ENCODE data around the gene CHRM4.
"Not testable (repeated sequence)": the region's sequence is repeated elsewhere in the genome, so short reads cannot be mapped to it uniquely, and the experiment has no call there.

CHRM4 gene

GRCh38 chr11:46381819-46382645 is 9.5 kb downstream of the CHRM4 start:
- no peak for DNase-seq (ENCODE audit: low read depth, low spot score)
- peak overlapping the region; percentile 73 for H3K4me3 ChIP-seq (ENCODE audit: low read length)
- H3K4me1 ChIP-seq (ENCODE audit: control insufficient read depth, insufficient read depth, low read length), result peaks cover 8% of the 10 kb centered on the region
- no peaks in the 10 kb centered on the region for H3K27me3 ChIP-seq (ENCODE audit: control insufficient read depth, insufficient read depth, low read length)
- peaks cover 3% of the 10 kb centered on the region; the same call in 1 of the 2 replicates for H3K36me3 ChIP-seq (ENCODE audit: control insufficient read depth, insufficient read depth, low read length)
- no CpG with 5 or more reads among the region's 66 CpGs for WGBS (ENCODE audit: insufficient coverage, insufficient read length)
- no peaks in the 10 kb centered on the region for H3K9me3 ChIP-seq (ENCODE audit: control insufficient read depth, insufficient read depth, low read length)
- no peak overlapping the region for H3K27ac ChIP-seq (ENCODE audit: low read length)

DNA sequence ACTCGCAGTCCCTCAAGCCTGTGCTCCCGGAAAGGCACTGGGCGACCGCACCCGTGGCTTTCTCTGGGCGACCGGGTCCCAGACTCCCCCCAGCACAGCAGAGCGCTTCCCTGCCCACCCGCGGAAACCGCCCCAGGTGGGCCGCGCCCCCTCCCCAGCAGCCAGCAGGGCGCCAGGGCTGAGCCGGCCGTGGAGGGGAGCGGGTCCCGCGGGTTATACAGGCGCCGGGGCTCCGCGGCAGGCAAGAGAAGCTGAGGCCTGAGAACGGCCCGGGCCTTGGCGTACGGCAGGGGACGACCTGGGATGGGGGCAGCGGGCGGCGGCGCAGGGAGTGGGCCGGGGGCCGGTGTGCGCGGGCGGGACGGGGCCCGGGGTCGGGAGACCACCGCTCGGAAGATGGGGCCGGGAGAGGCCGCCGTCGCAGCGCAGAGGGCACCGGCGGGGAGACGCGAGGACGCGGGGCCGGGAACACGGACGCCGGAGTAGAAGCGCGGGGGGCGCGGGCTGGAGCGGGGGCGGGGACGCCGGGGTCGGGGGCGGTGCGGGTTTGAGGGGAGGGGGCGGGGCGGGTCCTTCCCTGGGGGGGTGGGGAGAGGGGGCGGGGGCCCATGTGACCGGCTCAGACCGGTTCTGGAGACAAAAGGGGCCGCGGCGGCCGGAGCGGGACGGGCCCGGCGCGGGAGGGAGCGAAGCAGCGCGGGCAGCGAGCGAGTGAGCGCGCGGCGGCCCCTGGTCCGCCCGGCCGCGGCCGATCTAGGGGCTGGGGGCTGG is 10.3 kb downstream of the CHRM4 start, which contains the start of gene MDK:
MDK (plus strand) TSS at position 622 of the 771 bp plus-strand sequence. CDS start 389 bp downstream, outside the sequence.
- Histone ChIP-seq H3K27ac (ENCODE audit: low read length) (no peak within 1 kb of the TSS), H3K4me3 (ENCODE audit: low read length) (peak within 1 kb of the TSS; percentile 73)
- DNase-seq (ENCODE audit: low read depth, low spot score), result no peak

DNA sequence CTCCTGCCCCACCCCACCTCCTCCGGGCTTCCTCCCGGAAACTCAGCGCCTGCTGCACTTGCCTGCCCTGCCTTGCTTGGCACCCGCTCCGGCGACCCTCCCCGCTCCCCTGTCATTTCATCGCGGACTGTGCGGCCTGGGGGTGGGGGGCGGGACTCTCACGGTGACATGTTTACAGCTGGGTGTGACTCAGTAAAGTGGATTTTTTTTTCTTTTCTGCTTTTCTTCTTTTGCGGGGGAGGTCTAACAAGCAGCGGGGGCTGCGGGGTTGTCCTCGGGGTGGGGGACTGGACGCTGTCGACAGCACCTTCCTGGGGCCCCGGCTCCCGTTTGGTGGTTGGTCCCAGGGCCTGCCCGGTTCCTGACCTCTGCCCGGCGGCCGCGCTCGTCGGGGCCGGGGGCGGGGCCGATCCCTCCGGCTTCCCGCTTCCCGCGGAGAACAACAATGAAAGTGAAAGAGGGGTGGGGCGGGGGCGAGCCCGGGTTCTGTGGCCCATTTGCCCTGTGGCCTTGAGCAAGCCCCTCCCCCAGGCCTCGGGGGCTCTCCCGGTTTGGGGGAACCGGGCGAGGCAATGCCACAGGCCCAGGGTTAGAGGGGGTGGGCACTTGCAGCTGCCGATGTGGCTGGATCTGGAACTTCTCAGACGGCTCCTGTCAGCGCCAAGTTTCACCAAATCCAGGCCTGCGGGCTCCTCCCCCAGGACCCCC is 11.1 kb downstream of the CHRM4 start:
- Histone ChIP-seq H3K27ac (ENCODE audit: low read length) (no peak overlapping the region), H3K4me3 (ENCODE audit: low read length) (peak overlapping the region; percentile 73; the same call in 1 of the 2 replicates), H3K4me1 (ENCODE audit: control insufficient read depth, insufficient read depth, low read length) (peaks cover 8% of the 10 kb centered on the region), H3K9me3 (ENCODE audit: control insufficient read depth, insufficient read depth, low read length) (no peaks in the 10 kb centered on the region), H3K36me3 (ENCODE audit: control insufficient read depth, insufficient read depth, low read length) (peaks cover 14% of the 10 kb centered on the region), H3K27me3 (ENCODE audit: control insufficient read depth, insufficient read depth, low read length) (no peaks in the 10 kb centered on the region)
- DNase-seq (ENCODE audit: low read depth, low spot score), result no peak
- no CpG with 5 or more reads among the region's 45 CpGs for WGBS (ENCODE audit: insufficient coverage, insufficient read length)

More for the DNA sequence above, 10.3 kb downstream of the CHRM4 start, which contains the start of gene MDK:
- Histone ChIP-seq H3K27me3 (ENCODE audit: control insufficient read depth, insufficient read depth, low read length) (no peaks in the 10 kb centered on the region), H3K4me1 (ENCODE audit: control insufficient read depth, insufficient read depth, low read length) (peaks cover 8% of the 10 kb centered on the region), H3K9me3 (ENCODE audit: control insufficient read depth, insufficient read depth, low read length) (no peaks in the 10 kb centered on the region), H3K36me3 (ENCODE audit: control insufficient read depth, insufficient read depth, low read length) (peaks cover 8% of the 10 kb centered on the region)
- WGBS (ENCODE audit: insufficient coverage, insufficient read length), result no CpG with 5 or more reads among the region's 96 CpGs

GRCh38 chr11:46379482-46380293 is 11.9 kb downstream of the CHRM4 start:
- H3K9me3 ChIP-seq (ENCODE audit: control insufficient read depth, insufficient read depth, low read length); H3K27me3 ChIP-seq (ENCODE audit: control insufficient read depth, insufficient read depth, low read length); DNase-seq (ENCODE audit: low read depth, low spot score); H3K4me1 ChIP-seq (ENCODE audit: control insufficient read depth, insufficient read depth, low read length); H3K27ac ChIP-seq (ENCODE audit: low read length): not testable (repeated sequence)
- peaks cover 22% of the 10 kb centered on the region for H3K36me3 ChIP-seq (ENCODE audit: control insufficient read depth, insufficient read depth, low read length)
- no CpG with 5 or more reads among the region's 36 CpGs for WGBS (ENCODE audit: insufficient coverage, insufficient read length)
- H3K4me3 ChIP-seq (ENCODE audit: low read length), result peak overlapping the region; percentile 73; the same call in 1 of the 2 replicates

GRCh38 chr11:46378811-46379481 is 12.6 kb downstream of the CHRM4 start:
- H3K36me3 ChIP-seq (ENCODE audit: control insufficient read depth, insufficient read depth, low read length), result peaks cover 25% of the 10 kb centered on the region
- DNase-seq (ENCODE audit: low read depth, low spot score), result no peak
- no peak overlapping the region for H3K27ac ChIP-seq (ENCODE audit: low read length)
- peaks cover 8% of the 10 kb centered on the region for H3K4me1 ChIP-seq (ENCODE audit: control insufficient read depth, insufficient read depth, low read length)
- no peaks in the 10 kb centered on the region for H3K27me3 ChIP-seq (ENCODE audit: control insufficient read depth, insufficient read depth, low read length)
- no peaks in the 10 kb centered on the region for H3K9me3 ChIP-seq (ENCODE audit: control insufficient read depth, insufficient read depth, low read length)
- no peak overlapping the region for H3K4me3 ChIP-seq (ENCODE audit: low read length)
- no CpG with 5 or more reads among the region's 20 CpGs for WGBS (ENCODE audit: insufficient coverage, insufficient read length)

GRCh38 chr11:46378296-46378695 is 13.3 kb downstream of the CHRM4 start:
- Histone ChIP-seq H3K27ac (ENCODE audit: low read length) (no peak overlapping the region), H3K36me3 (ENCODE audit: control insufficient read depth, insufficient read depth, low read length) (peaks cover 28% of the 10 kb centered on the region), H3K27me3 (ENCODE audit: control insufficient read depth, insufficient read depth, low read length) (no peaks in the 10 kb centered on the region), H3K9me3 (ENCODE audit: control insufficient read depth, insufficient read depth, low read length) (no peaks in the 10 kb centered on the region), H3K4me1 (ENCODE audit: control insufficient read depth, insufficient read depth, low read length) (peaks cover 8% of the 10 kb centered on the region), H3K4me3 (ENCODE audit: low read length) (no peak overlapping the region)
- DNase-seq (ENCODE audit: low read depth, low spot score), result no peak
- no CpG with 5 or more reads among the region's 10 CpGs for WGBS (ENCODE audit: insufficient coverage, insufficient read length)

- Histone ChIP-seq H3K4me1 (ENCODE audit: control insufficient read depth, insufficient read depth, low read length) (peaks cover 6% of the 10 kb centered on the region), H3K9me3 (ENCODE audit: control insufficient read depth, insufficient read depth, low read length) (no peaks in the 10 kb centered on the region), H3K36me3 (ENCODE audit: control insufficient read depth, insufficient read depth, low read length) (peaks cover 28% of the 10 kb centered on the region), H3K27ac (ENCODE audit: low read length) (no peak overlapping the region), H3K4me3 (ENCODE audit: low read length) (no peak overlapping the region), H3K27me3 (ENCODE audit: control insufficient read depth, insufficient read depth, low read length) (no peaks in the 10 kb centered on the region)
- no peak for DNase-seq (ENCODE audit: low read depth, low spot score)
- no CpG with 5 or more reads among the region's 5 CpGs for WGBS (ENCODE audit: insufficient coverage, insufficient read length)
These were observed 13.7 kb downstream of the CHRM4 start for GRCh38 chr11:46377831-46378230.

- H3K4me3 ChIP-seq (ENCODE audit: low read length), result no peak overlapping the region
- WGBS (ENCODE audit: insufficient coverage, insufficient read length), result no CpG with 5 or more reads among the region's 11 CpGs
- no peak for DNase-seq (ENCODE audit: low read depth, low spot score)
- no peaks in the 10 kb centered on the region for H3K9me3 ChIP-seq (ENCODE audit: control insufficient read depth, insufficient read depth, low read length)
- no peaks in the 10 kb centered on the region for H3K27me3 ChIP-seq (ENCODE audit: control insufficient read depth, insufficient read depth, low read length)
- H3K27ac ChIP-seq (ENCODE audit: low read length), result no peak overlapping the region
- H3K36me3 ChIP-seq (ENCODE audit: control insufficient read depth, insufficient read depth, low read length), result peaks cover 31% of the 10 kb centered on the region
- H3K4me1 ChIP-seq (ENCODE audit: control insufficient read depth, insufficient read depth, low read length), result peaks cover 4% of the 10 kb centered on the region; the same call in 1 of the 2 replicates
These were observed 14.3 kb downstream of the CHRM4 start for GRCh38 chr11:46377290-46377689.

GRCh38 chr11:46376258-46377050 is 15.1 kb downstream of the CHRM4 start:
- no peaks in the 10 kb centered on the region for H3K27me3 ChIP-seq (ENCODE audit: control insufficient read depth, insufficient read depth, low read length)
- DNase-seq (ENCODE audit: low read depth, low spot score), result no peak
- no peak overlapping the region for H3K4me3 ChIP-seq (ENCODE audit: low read length)
- H3K27ac ChIP-seq (ENCODE audit: low read length), result no peak overlapping the region
- peaks cover 4% of the 10 kb centered on the region; the same call in 1 of the 2 replicates for H3K4me1 ChIP-seq (ENCODE audit: control insufficient read depth, insufficient read depth, low read length)
- no CpG with 5 or more reads among the region's 19 CpGs for WGBS (ENCODE audit: insufficient coverage, insufficient read length)
- H3K9me3 ChIP-seq (ENCODE audit: control insufficient read depth, insufficient read depth, low read length), result no peaks in the 10 kb centered on the region
- peaks cover 31% of the 10 kb centered on the region for H3K36me3 ChIP-seq (ENCODE audit: control insufficient read depth, insufficient read depth, low read length)
